ENCODE measurements around the gene PIK3R3. TPM values are rescaled to one million over a fixed set of nuclear protein-coding genes. Genes with fewer than 3 reads are reported as not detected.
"Not testable (repeated sequence)": the region's sequence is repeated elsewhere in the genome, so short reads cannot be mapped to it uniquely, and the experiment has no call there.

The PIK3R3 gene
- total RNA-seq, 1 experiment from 2014 or later = 1.6 TPM

- ChIA-PET CTCF (no interaction called here), RAD21 (ENCODE audit: low non-redundant PET in 1 of 2, low total read pairs in 2 of 2, uncharacterized antibody in 2 of 2, unreplicated experiment in 2 of 2) (no interaction called here), POLR2A (no interaction called here)
- peaks cover 0 to 4% of the 10 kb centered on the region in 2 experiments; a peak in 1 of 4 replicates for H3K9me3 ChIP-seq (ENCODE audit: control insufficient read depth in 1 of 2, insufficient read depth in 1 of 2, low read depth in 1 of 2, low read length in 2 of 2)
- no peaks in the 10 kb centered on the region for H3K36me3 ChIP-seq (ENCODE audit: control insufficient read depth in 1 of 2, insufficient read depth in 2 of 2, low read length in 2 of 2)
- DNase-seq (ENCODE audit: low read depth, low spot score) (no peak), ATAC-seq (no peak)
- no peak overlapping the region for H2AFZ ChIP-seq (ENCODE audit: low read depth, low read length, poor library complexity, severe bottlenecking)
- no peak overlapping the region for H3K9ac ChIP-seq (ENCODE audit: low read length)
- H3K79me2 ChIP-seq (ENCODE audit: insufficient read depth, low read length) = no peaks in the 10 kb centered on the region
- TF ChIP-seq JUND (IDR thresholded peaks at IDR 0.05) = no peak
- TF ChIP-seq POLR2A (IDR thresholded peaks at IDR 0.05; ENCODE audit: borderline replicate concordance, extremely low read depth, insufficient read depth, insufficient read length) = no peak
- no peak for TF ChIP-seq SIN3A (IDR thresholded peaks at IDR 0.05; ENCODE audit: low read depth)
- TF ChIP-seq EZH2 (IDR thresholded peaks at IDR 0.05) = no peak
- no peak for TF ChIP-seq YY1 (IDR thresholded peaks at IDR 0.05; ENCODE audit: extremely low read depth, insufficient replicate concordance, low read depth, low read length)
- no peak for TF ChIP-seq ELF1 (IDR thresholded peaks at IDR 0.05; ENCODE audit: borderline replicate concordance, low read depth)
- no peak for TF ChIP-seq EGR1 (IDR thresholded peaks at IDR 0.05; ENCODE audit: low read depth)
- TF ChIP-seq FOSL1 (IDR thresholded peaks at IDR 0.05; ENCODE audit: low read depth) = no peak
- TF ChIP-seq ATF3 (IDR thresholded peaks at IDR 0.05) = no peak
- no peak for TF ChIP-seq POLR2AphosphoS5 (IDR thresholded peaks at IDR 0.05; ENCODE audit: low read depth, low read length)
- no peak for TF ChIP-seq SP1 (IDR thresholded peaks at IDR 0.05; ENCODE audit: low read depth)
- TF ChIP-seq RAD21 (IDR thresholded peaks at IDR 0.05; ENCODE audit: low read depth) = no peak
- TF ChIP-seq TCF7L2 (IDR thresholded peaks at IDR 0.05; ENCODE audit: borderline replicate concordance, extremely low read depth, insufficient read depth, insufficient read length) = no peak
- no peak for TF ChIP-seq ZFX (IDR thresholded peaks at IDR 0.05)
- TF ChIP-seq EZH2phosphoT487 (IDR thresholded peaks at IDR 0.05; ENCODE audit: borderline replicate concordance) = no peak
- TF ChIP-seq ZNF274 (IDR thresholded peaks at IDR 0.05; ENCODE audit: low read depth, low read length) = no peak
- TF ChIP-seq SRF (IDR thresholded peaks at IDR 0.05; ENCODE audit: low read depth) = no peak
- intact Hi-C loops (cut with micrococcal nuclease) = no loop called here
- H3K4me2 ChIP-seq (ENCODE audit: low read length) = no peak overlapping the region
- no TSS peak for BruUV-seq (replicated peaks)
- no peaks in the 10 kb centered on the region for H3K27me3 ChIP-seq (ENCODE audit: insufficient read depth, low read length)
- no peak overlapping the region for H3K4me3 ChIP-seq (replicated peaks in 1 of 2; ENCODE audit: low read depth in 1 of 2, low read length in 2 of 2)
- H4K20me1 ChIP-seq (ENCODE audit: insufficient read depth) = no peaks in the 10 kb centered on the region
- H3K9me2 ChIP-seq (ENCODE audit: insufficient read depth) = no peaks in the 10 kb centered on the region
- H3K4me1 ChIP-seq (ENCODE audit: control insufficient read depth in 1 of 2, insufficient read depth in 2 of 2, low read length in 2 of 2) = no peaks in the 10 kb centered on the region
- H3K27ac ChIP-seq (ENCODE audit: low read depth, low read length) = no peak overlapping the region
These were observed 37.9 kb downstream of the PIK3R3 start for GRCh38 chr1:46094471-46095005.

GRCh38 chr1:46093832-46094231 is 38.6 kb downstream of the PIK3R3 start:
- H3K9me2 ChIP-seq (ENCODE audit: insufficient read depth); H3K27me3 ChIP-seq (ENCODE audit: insufficient read depth, low read length); CTCF ChIA-PET; H3K4me3 ChIP-seq (replicated peaks in 1 of 2; ENCODE audit: low read depth in 1 of 2, low read length in 2 of 2); DNase-seq (ENCODE audit: low read depth, low spot score); H3K27ac ChIP-seq (ENCODE audit: low read depth, low read length); H4K20me1 ChIP-seq (ENCODE audit: insufficient read depth); H3K4me1 ChIP-seq (ENCODE audit: control insufficient read depth in 1 of 2, insufficient read depth in 2 of 2, low read length in 2 of 2); H3K9me3 ChIP-seq (ENCODE audit: control insufficient read depth in 1 of 2, insufficient read depth in 1 of 2, low read depth in 1 of 2, low read length in 2 of 2); H3K79me2 ChIP-seq (ENCODE audit: insufficient read depth, low read length); intact Hi-C loops (cut with micrococcal nuclease); BruUV-seq (replicated peaks); H3K4me2 ChIP-seq (ENCODE audit: low read length); H2AFZ ChIP-seq (ENCODE audit: low read depth, low read length, poor library complexity, severe bottlenecking); H3K36me3 ChIP-seq (ENCODE audit: control insufficient read depth in 1 of 2, insufficient read depth in 2 of 2, low read length in 2 of 2); H3K9ac ChIP-seq (ENCODE audit: low read length); ATAC-seq; POLR2A ChIA-PET; RAD21 ChIA-PET (ENCODE audit: low non-redundant PET in 1 of 2, low total read pairs in 2 of 2, uncharacterized antibody in 2 of 2, unreplicated experiment in 2 of 2): not testable (repeated sequence)
